DOHH2 (cell line): Measurements from ENCODE around the gene EFNA5.

Experiments used
- H3F3A ChIP-seq: fragments of 200-600 bp; sonication (generic), shearing (Covaris generic); 2 replicates; pipeline ENCODE4 v1.6.0; 2016; ENCODE audit warnings: antibody characterized with exemption, mild to moderate bottlenecking; ENCODE audit not compliant: control insufficient read depth, insufficient read depth
- H3K27ac ChIP-seq: fragments of 200-600 bp; sonication (generic); 2 replicates; pipeline ENCODE4 v1.5.1; 2014; ENCODE audit warnings: low read depth, mild to moderate bottlenecking, low read length, moderate library complexity
- H3K27me3 ChIP-seq: fragments of 200-600 bp; sonication (generic); 2 replicates; pipeline ENCODE4 v1.6.1; 2014; ENCODE audit warnings: mild to moderate bottlenecking, low read length, mixed read lengths; ENCODE audit not compliant: control insufficient read depth
- H3K36me3 ChIP-seq: fragments of 200-600 bp; sonication (generic); 2 replicates; pipeline ENCODE4 v1.6.1; 2014; ENCODE audit warnings: mild to moderate bottlenecking, low read length, moderate library complexity, mixed read lengths; ENCODE audit not compliant: control insufficient read depth
- H3K4me1 ChIP-seq: fragments of 200-600 bp; sonication (generic); 2 replicates; pipeline ENCODE4 v1.6.1; 2014; ENCODE audit warnings: mild to moderate bottlenecking, low read length, mixed read lengths; ENCODE audit not compliant: control insufficient read depth
- H3K4me2 ChIP-seq: fragments of 200-600 bp; sonication (generic); 2 replicates; pipeline ENCODE4 v1.6.0; 2014; ENCODE audit warnings: mild to moderate bottlenecking, low read length, moderate library complexity
- H3K4me3 ChIP-seq: fragments of 200-600 bp; sonication (generic); 2 replicates; pipeline ENCODE4 v1.5.1; 2014; ENCODE audit warnings: mild to moderate bottlenecking, low read length, mixed read lengths
- H3K79me2 ChIP-seq: fragments of 200-600 bp; sonication (generic); 2 replicates; pipeline ENCODE4 v1.6.1; 2014; ENCODE audit warnings: mild to moderate bottlenecking, low read length, mixed read lengths; ENCODE audit not compliant: control insufficient read depth
- H3K9me2 ChIP-seq: fragments of 200-600 bp; sonication (generic); replicated peaks from 2 replicates; pipeline ENCODE4 v1.6.1; 2014; ENCODE audit warnings: mild to moderate bottlenecking, low read length, mixed read lengths; ENCODE audit not compliant: control insufficient read depth
- H3K9me3 ChIP-seq: fragments of 200-600 bp; sonication (generic); 2 replicates; pipeline ENCODE4 v1.6.1; 2014; ENCODE audit warnings: antibody characterized with exemption, low read length, mixed read lengths; ENCODE audit not compliant: control insufficient read depth, insufficient read depth
- H4K20me1 ChIP-seq: fragments of 200-600 bp; sonication (generic); 2 replicates; pipeline ENCODE4 v1.6.0; 2014; ENCODE audit warnings: low read depth, mild to moderate bottlenecking, antibody characterized with exemption, low read length, moderate library complexity; ENCODE audit not compliant: control insufficient read depth, insufficient read depth
- CTCF ChIP-seq: fragments of 200-600 bp; sonication (generic); IDR thresholded peaks from one replicate; pipeline ENCODE4 v1.5.1; 2014; ENCODE audit warnings: antibody characterized with exemption, mild to moderate bottlenecking, low read depth, low read length; ENCODE audit not compliant: poor library complexity, severe bottlenecking
- EZH2phosphoT487 ChIP-seq: fragments of 200-600 bp; sonication (generic); IDR thresholded peaks from 2 replicates; pipeline ENCODE4 v1.6.1; 2017; ENCODE audit warnings: borderline replicate concordance, mild to moderate bottlenecking, antibody characterized with exemption, low read length, moderate library complexity, mixed read lengths

The EFNA5 gene

GRCh38 chr5:107370396-107370968 is 300.3 kb downstream of the EFNA5 start:
- Histone ChIP-seq H4K20me1 (no peaks in the 10 kb centered on the region), H3K4me3 (no peak overlapping the region), H3K9me3 (no peaks in the 10 kb centered on the region), H3F3A (no peaks in the 10 kb centered on the region), H3K9me2 (no peaks in the 10 kb centered on the region), H3K36me3 (no peaks in the 10 kb centered on the region), H3K79me2 (no peaks in the 10 kb centered on the region), H3K4me1 (peaks cover 12% of the 10 kb centered on the region), H3K4me2 (no peak overlapping the region), H3K27ac (no peak overlapping the region), H3K27me3 (peaks cover 4% of the 10 kb centered on the region; the same call in 1 of the 2 replicates)
- TF ChIP-seq EZH2phosphoT487 (no peak), CTCF (no peak)

DNA sequence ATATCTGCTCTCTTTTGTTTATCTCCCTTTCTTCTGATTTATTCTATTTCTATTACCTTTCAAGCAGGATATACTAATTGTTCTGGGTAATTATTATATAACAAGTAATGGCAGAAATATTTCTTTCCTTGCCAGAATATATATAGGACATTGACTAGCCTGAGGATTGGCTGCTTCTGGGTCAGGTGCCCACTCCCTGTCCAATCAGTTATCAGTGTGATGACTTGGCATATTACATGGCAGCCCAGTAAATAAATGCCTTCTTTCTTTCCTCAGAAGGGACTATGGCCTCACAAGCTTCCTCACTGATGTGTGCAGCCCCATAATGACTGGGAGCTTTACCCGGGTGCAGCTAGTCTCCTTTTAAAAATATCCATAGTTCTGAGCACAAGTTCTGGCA is 301.1 kb downstream of the EFNA5 start:
- Histone ChIP-seq H3K4me1 (peaks cover 13% of the 10 kb centered on the region), H3K9me2 (no peaks in the 10 kb centered on the region), H3K4me3 (no peak overlapping the region), H3K27me3 (no peaks in the 10 kb centered on the region), H4K20me1 (no peaks in the 10 kb centered on the region), H3K27ac (no peak overlapping the region), H3K4me2 (no peak overlapping the region), H3F3A (no peaks in the 10 kb centered on the region), H3K79me2 (no peaks in the 10 kb centered on the region), H3K36me3 (no peaks in the 10 kb centered on the region), H3K9me3 (no peaks in the 10 kb centered on the region)
- TF ChIP-seq EZH2phosphoT487 (no peak), CTCF (no peak)

- Histone ChIP-seq H3K4me3 (no peak overlapping the region), H3F3A (no peaks in the 10 kb centered on the region), H3K36me3 (no peaks in the 10 kb centered on the region), H3K4me1 (peaks cover 6% of the 10 kb centered on the region), H3K79me2 (no peaks in the 10 kb centered on the region), H4K20me1 (no peaks in the 10 kb centered on the region), H3K27ac (no peak overlapping the region), H3K9me2 (no peaks in the 10 kb centered on the region), H3K4me2 (no peak overlapping the region), H3K27me3 (no peaks in the 10 kb centered on the region), H3K9me3 (no peaks in the 10 kb centered on the region)
- TF ChIP-seq EZH2phosphoT487 (no peak), CTCF (no peak)
Measured at GRCh38 chr5:107368615-107369014, 302.1 kb downstream of the EFNA5 start.
